Keratinocyte (primary cell): ENCODE measurements around the gene RIMS4. TPM values are rescaled to one million over a fixed set of nuclear protein-coding genes. Genes with fewer than 3 reads are reported as not detected.

Experiments
- DNase-seq: peaks from one replicate; pipeline ENCODE4 v3.0.0-alpha.2; 2011; ENCODE audit warnings: low read depth, missing footprints, low spot score
- FAIRE-seq: peaks from 2 replicates; lab custom pipeline; 2011; peaks lifted over from hg19 to GRCh38; lab: Jason Lieb, UNC
- H2AFZ ChIP-seq: 2 replicates; pipeline ENCODE4 v1.6.0; 2012; ENCODE audit warnings: low read length, control low read depth, inconsistent platforms; ENCODE audit not compliant: control insufficient read depth
- H3K27ac ChIP-seq: 2 replicates; pipeline ENCODE4 v1.5.1; 2011; ENCODE audit warnings: low read length; ENCODE audit not compliant: control insufficient read depth, insufficient read depth
- H3K27me3 ChIP-seq: 3 replicates; pipeline ENCODE4 v1.6.0; 2011; ENCODE audit warnings: low read length; ENCODE audit not compliant: control insufficient read depth, insufficient read depth; ENCODE audit errors: extremely low read depth
- H3K36me3 ChIP-seq, 2 experiments: 2 replicates in 1 of 2; 3 replicates in 1 of 2; pipeline ENCODE4 v1.5.1; 2011; ENCODE audit warnings: low read length in 2 of 2, mild to moderate bottlenecking in 1 of 2; ENCODE audit not compliant: control insufficient read depth in 2 of 2, insufficient read depth in 2 of 2; ENCODE audit errors: extremely low read depth in 1 of 2
- H3K4me1 ChIP-seq: 3 replicates; pipeline ENCODE4 v1.5.1; 2011; ENCODE audit warnings: low read length; ENCODE audit not compliant: control insufficient read depth, insufficient read depth; ENCODE audit errors: extremely low read depth
- H3K4me2 ChIP-seq: 3 replicates; pipeline ENCODE4 v1.6.0; 2011; ENCODE audit warnings: low read depth, low read length; ENCODE audit not compliant: control insufficient read depth, insufficient read depth; ENCODE audit errors: extremely low read depth
- H3K4me3 ChIP-seq, 3 experiments: fragments of 200-600 bp in 1 of 3; sonication (generic) in 1 of 3; 2 replicates in 2 of 3; 3 replicates in 1 of 3; pipeline ENCODE4 v1.5.1; 2011 to 2016; ENCODE audit warnings: low read length in 3 of 3, mild to moderate bottlenecking in 3 of 3, control low read depth in 2 of 3, inconsistent platforms in 1 of 3, low read depth in 1 of 3, mixed read lengths in 1 of 3, mixed run types in 1 of 3, moderate library complexity in 1 of 3; ENCODE audit not compliant: control insufficient read depth in 2 of 3, insufficient read depth in 2 of 3; ENCODE audit errors: extremely low read depth in 1 of 3
- H3K79me2 ChIP-seq: 2 replicates; pipeline ENCODE4 v1.6.0; 2012; ENCODE audit warnings: low read length; ENCODE audit not compliant: control insufficient read depth, insufficient read depth
- H3K9ac ChIP-seq: 3 replicates; pipeline ENCODE4 v1.6.0; 2011; ENCODE audit warnings: low read length; ENCODE audit not compliant: control insufficient read depth, insufficient read depth; ENCODE audit errors: extremely low read depth
- H3K9me1 ChIP-seq: 3 replicates; pipeline ENCODE4 v1.6.0; 2011; ENCODE audit warnings: low read length; ENCODE audit not compliant: control insufficient read depth, insufficient read depth; ENCODE audit errors: extremely low read depth
- H3K9me3 ChIP-seq: 2 replicates; pipeline ENCODE4 v1.5.1; 2012; ENCODE audit warnings: low read depth, low read length; ENCODE audit not compliant: control insufficient read depth
- H4K20me1 ChIP-seq: 3 replicates; pipeline ENCODE4 v1.6.0; 2011; ENCODE audit warnings: low read length; ENCODE audit not compliant: control insufficient read depth, insufficient read depth; ENCODE audit errors: extremely low read depth
- CTCF ChIP-seq, 3 experiments: IDR thresholded peaks in 1 of 3; conservative IDR thresholded peaks in 1 of 3; optimal IDR thresholded peaks in 1 of 3; 2 replicates in 2 of 3; 3 replicates in 1 of 3; pipeline versions ENCODE3 to v1.5.1; 2011; ENCODE audit warnings: low read length in 3 of 3, mild to moderate bottlenecking in 3 of 3, moderate library complexity in 2 of 3, control low read depth in 1 of 3, inconsistent platforms in 1 of 3; ENCODE audit not compliant: insufficient read depth in 2 of 3; ENCODE audit errors: extremely low read depth in 1 of 3
- EZH2 ChIP-seq: IDR thresholded peaks from one replicate; pipeline ENCODE4 v1.6.1; 2012; ENCODE audit warnings: inconsistent platforms, mild to moderate bottlenecking, low read length, moderate library complexity
- dilution Hi-C: fragments of 300-500 bp; cut with MboI; formaldehyde crosslinking; loops from one replicate; pipeline ENCODE4 v1.7.0; 2020; ENCODE audit warnings: low sequenced_read_pairs; ENCODE audit not compliant: extremely low pct_ligation_motif_present
- polyA plus RNA-seq, 5 experiments: library from polyadenylated mRNA; depleted of rRNA in 3 of 5; stranded (reverse) in 3 of 5; stranded (forward) in 1 of 5; unstranded in 1 of 5; fragments of >200 nt; gene quantifications; 1 replicate in 1 of 5; 2 replicates in 3 of 5; 3 replicates in 1 of 5; pipeline versions ENCODE4 v1.2.1 to v1.2.3, GENCODE V29; 2011 to 2012; ENCODE audit warnings: missing spikeins in 2 of 5, low read depth in 1 of 5, low replicate concordance in 1 of 5

Gene RIMS4
- polyA plus RNA-seq, 1 donor (not counting 4 experiments of a cell fraction or from before 2014, with no cell fraction given): not detected

GRCh38 chr20:44738813-44739477 is 71.4 kb downstream of the RIMS4 start:
- H3K9me3 ChIP-seq: no peaks in the 10 kb centered on the region
- no peak overlapping the region for H3K4me2 ChIP-seq
- no peak overlapping the region for H2AFZ ChIP-seq
- no peak overlapping the region for H3K9ac ChIP-seq
- H3K36me3 ChIP-seq: no peaks in the 10 kb centered on the region
- no peaks in the 10 kb centered on the region for H3K79me2 ChIP-seq
- H3K27me3 ChIP-seq: peaks cover 19% of the 10 kb centered on the region
- TF ChIP-seq CTCF (optimal IDR thresholded peaks at IDR 0.05 in 1 of 3, IDR thresholded peaks at IDR 0.05 in 1 of 3, conservative IDR thresholded peaks at IDR 0.05 in 1 of 3; ENCODE audit: extremely low read depth in 1 of 3, insufficient read depth in 2 of 3, low read length in 3 of 3): no peak
- no peak for TF ChIP-seq EZH2
- H4K20me1 ChIP-seq: no peaks in the 10 kb centered on the region
- FAIRE-seq (peak; percentile 67), DNase-seq (no peak)
- H3K4me3 ChIP-seq: no peak overlapping the region
- H3K4me1 ChIP-seq: no peaks in the 10 kb centered on the region
- dilution Hi-C loops: no loop called here
- no peak overlapping the region for H3K27ac ChIP-seq
- no peaks in the 10 kb centered on the region for H3K9me1 ChIP-seq

GRCh38 chr20:44737116-44737515 is 73.2 kb downstream of the RIMS4 start:
- no peak for DNase-seq
- no peaks in the 10 kb centered on the region for H3K79me2 ChIP-seq
- FAIRE-seq: no peak
- H3K36me3 ChIP-seq: no peaks in the 10 kb centered on the region
- no peak overlapping the region for H3K4me2 ChIP-seq
- H3K4me3 ChIP-seq: no peak overlapping the region
- dilution Hi-C loops: no loop called here
- no peak overlapping the region for H3K27ac ChIP-seq
- H3K9me1 ChIP-seq: no peaks in the 10 kb centered on the region
- H3K9me3 ChIP-seq: no peaks in the 10 kb centered on the region
- TF ChIP-seq CTCF (optimal IDR thresholded peaks at IDR 0.05 in 1 of 3, IDR thresholded peaks at IDR 0.05 in 1 of 3, conservative IDR thresholded peaks at IDR 0.05 in 1 of 3; ENCODE audit: extremely low read depth in 1 of 3, insufficient read depth in 2 of 3, low read length in 3 of 3): no peak
- TF ChIP-seq EZH2: no peak
- peaks cover 4% of the 10 kb centered on the region for H3K27me3 ChIP-seq
- no peak overlapping the region for H3K9ac ChIP-seq
- no peak overlapping the region for H2AFZ ChIP-seq
- peaks cover 7% of the 10 kb centered on the region for H3K4me1 ChIP-seq
- no peaks in the 10 kb centered on the region for H4K20me1 ChIP-seq
